HepG2 (cell line): Measurements from ENCODE around the gene TUT1. TPM values are rescaled to one million over a fixed set of nuclear protein-coding genes. Genes with fewer than 3 reads are reported as not detected.
A peak's percentile ranks its signal among the peaks of the same experiment; 100 is the strongest.

Source experiments
- ATF7 ChIP-seq, 2 experiments: fragments of 450-650 bp in 1 of 2; sonication (generic) in 1 of 2; formaldehyde crosslinking in 1 of 2; IDR thresholded peaks; 2 replicates each; pipeline versions ENCODE4 v1.4.0 to v1.6.1; 2016 to 2020; ENCODE audit warnings: antibody characterized with exemption in 1 of 2, mild to moderate bottlenecking in 1 of 2, missing genetic modification reagents in 1 of 2
- GATAD1 ChIP-seq: IDR thresholded peaks from 2 replicates; pipeline ENCODE4 v1.6.1; 2016; ENCODE audit warnings: missing genetic modification reagents, missing compliant biosample characterization
- KAT8 ChIP-seq: IDR thresholded peaks from 2 replicates; pipeline ENCODE4 v1.6.1; 2016; ENCODE audit warnings: missing genetic modification reagents, missing compliant biosample characterization
- KLF13 ChIP-seq: sonication (generic); formaldehyde crosslinking; IDR thresholded peaks from 2 replicates; pipeline ENCODE4 v1.4.0; 2020; ENCODE audit warnings: mild to moderate bottlenecking, missing genetic modification reagents
- MAX ChIP-seq: IDR thresholded peaks from 2 replicates; pipeline ENCODE4 v1.6.1; 2012; ENCODE audit warnings: inconsistent platforms
- NFATC3 ChIP-seq: sonication (generic); formaldehyde crosslinking; IDR thresholded peaks from 2 replicates; pipeline ENCODE4 v1.5.1; 2020; ENCODE audit warnings: mild to moderate bottlenecking, missing genetic modification reagents
- NR2F6 ChIP-seq, 2 experiments: IDR thresholded peaks; 2 replicates each; pipeline ENCODE4 v1.6.1; 2016; ENCODE audit warnings: antibody characterized with exemption in 1 of 2, mild to moderate bottlenecking in 1 of 2
- NR3C1 ChIP-seq: sonication (generic); formaldehyde crosslinking; IDR thresholded peaks from 2 replicates; pipeline ENCODE4 v1.4.0; 2020; ENCODE audit warnings: missing genetic modification reagents
- RFX5 ChIP-seq: IDR thresholded peaks from 2 replicates; pipeline ENCODE4 v1.6.1; 2011; ENCODE audit warnings: low read depth, low read length, improper control_type of control experiment
- TFE3 ChIP-seq: IDR thresholded peaks from 2 replicates; pipeline ENCODE4 v1.6.1; 2016
- ZBTB26 ChIP-seq: IDR thresholded peaks from 2 replicates; pipeline ENCODE4 v1.6.1; 2016; ENCODE audit warnings: missing compliant biosample characterization, missing genetic modification reagents, borderline replicate concordance
- ZNF296 ChIP-seq: sonication (generic); formaldehyde crosslinking; conservative IDR thresholded peaks from 2 replicates; pipeline ENCODE4 v1.5.0; 2020; ENCODE audit warnings: mild to moderate bottlenecking, missing genetic modification reagents
- ZNF3 ChIP-seq: IDR thresholded peaks from 2 replicates; pipeline ENCODE4 v1.7.0; 2017; ENCODE audit warnings: inconsistent platforms
- ZNF337 ChIP-seq: sonication (generic); formaldehyde crosslinking; IDR thresholded peaks from 2 replicates; pipeline ENCODE4 v1.5.1; 2020; ENCODE audit warnings: missing genetic modification reagents, low read depth, mild to moderate bottlenecking, borderline replicate concordance
- ZNF430 ChIP-seq: sonication (generic); formaldehyde crosslinking; IDR thresholded peaks from 2 replicates; pipeline ENCODE4 v1.9.0; 2021; ENCODE audit warnings: mild to moderate bottlenecking, missing genetic modification reagents
- ZNF556 ChIP-seq: sonication (generic); formaldehyde crosslinking; IDR thresholded peaks from 2 replicates; pipeline ENCODE4 v1.4.0; 2020; ENCODE audit warnings: mild to moderate bottlenecking, missing genetic modification reagents, borderline replicate concordance
- ZNF616 ChIP-seq: sonication (generic); formaldehyde crosslinking; IDR thresholded peaks from 2 replicates; pipeline ENCODE4 v1.5.0; 2020; ENCODE audit warnings: low read depth, mild to moderate bottlenecking, missing genetic modification reagents
- ZNF737 ChIP-seq: sonication (generic); formaldehyde crosslinking; IDR thresholded peaks from 2 replicates; pipeline ENCODE4 v1.5.0; 2020; ENCODE audit warnings: missing genetic modification reagents, mild to moderate bottlenecking, borderline replicate concordance
- polyA plus RNA-seq, 8 experiments: library from polyadenylated mRNA; depleted of rRNA in 3 of 8; stranded (reverse) in 7 of 8; unstranded in 1 of 8; fragments of >200 nt; fragmentation: Illumina TruSeq in 4 of 8; extraction: Trizol in 4 of 8; gene quantifications; 2 replicates each; pipeline versions ENCODE4 v1.2.1 to v1.2.3, GENCODE V29; 2011 to 2016; ENCODE audit warnings: low read depth in 4 of 8, missing spikeins in 1 of 8, mixed read lengths in 1 of 8; ENCODE audit not compliant: insufficient read depth in 1 of 8
- total RNA-seq, 5 experiments: library from RNA; depleted of rRNA; stranded (reverse); fragments of >200 nt; fragmentation: Illumina TruSeq; extraction: Trizol; gene quantifications; 2 replicates each; pipeline ENCODE4 v1.2.3, GENCODE V29; 2016; ENCODE audit warnings: low read depth in 1 of 5
- TF ChIP-seq, protein P1 (sequence below): sonication (generic); formaldehyde crosslinking; IDR thresholded peaks from 2 replicates; pipeline ENCODE4 v1.8.1; 2023; ENCODE audit warnings: mild to moderate bottlenecking, missing genetic modification reagents
- TF ChIP-seq, protein P2 (sequence below): sonication (generic); formaldehyde crosslinking; IDR thresholded peaks from 2 replicates; pipeline ENCODE4 v1.4.0; 2020; ENCODE audit warnings: missing genetic modification reagents

The TUT1 gene
- total and polyA plus RNA-seq, 2 of the 13 experiments (the other 11 are each of a cell fraction or from before 2014, with no cell fraction given), result 9.7 to 14.3 TPM

DNA sequence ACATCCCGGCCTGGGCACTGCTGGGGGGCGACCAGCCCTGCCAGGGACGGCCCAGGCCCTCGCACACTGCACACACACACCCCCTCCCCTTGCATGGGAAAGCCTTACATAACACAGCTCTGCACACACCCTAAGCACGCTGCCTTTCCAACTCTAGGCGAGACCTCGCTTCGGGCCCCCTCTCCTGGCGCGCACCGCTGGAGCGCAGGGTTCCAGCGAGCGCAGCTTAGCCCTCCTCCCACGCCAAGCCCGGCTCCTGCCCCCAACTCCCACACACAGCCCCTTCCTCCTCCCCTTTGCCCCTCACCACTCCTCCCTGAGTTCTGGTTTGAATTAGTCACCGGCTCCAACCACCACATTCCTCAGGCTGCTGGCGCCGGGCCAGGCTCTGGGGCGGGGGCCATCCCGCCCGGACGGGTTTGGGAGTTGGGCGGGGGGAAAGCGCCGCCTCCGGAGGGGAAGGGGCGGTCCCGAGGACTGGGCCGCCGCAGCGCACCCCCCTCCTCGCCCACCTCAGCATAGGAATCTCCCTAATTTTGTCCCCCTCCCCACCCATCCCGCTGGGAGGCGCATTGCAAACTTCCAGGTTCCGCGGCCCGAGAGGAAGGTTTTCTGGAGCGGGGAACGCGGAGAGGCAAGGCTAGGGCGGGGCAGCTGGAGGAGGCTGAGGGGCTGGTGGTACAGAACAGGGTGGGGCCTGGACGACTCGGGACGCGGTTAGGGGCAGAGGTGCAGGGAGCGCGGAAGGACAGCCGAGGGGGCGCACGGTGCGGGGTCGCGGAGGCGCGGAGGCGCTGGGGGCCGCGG, 45.7 kb downstream of the TUT1 start (continued):
- TF ChIP-seq ZNF556 (no peak), GATAD1 (CRISPR knock-in tag) (0 out of 2 replicates have a peak, but pooled peaks have one; percentile 20), ZBTB26 (CRISPR knock-in tag) (0 out of 2 replicates have a peak, but pooled peaks have one; percentile 36), KLF13 (no peak), ZNF616 (no peak), ATF7 (IDR thresholded peaks at IDR 0.05) (no peak), ATF7 (CRISPR knock-in tag; IDR thresholded peaks at IDR 0.05) (0 out of 2 replicates have a peak, but pooled peaks have one; percentile 27), ZNF337 (CRISPR knock-in tag) (peak; percentile 72; the same call in 1 of the 2 replicates), MAX (peak; percentile 74), ZNF296 (CRISPR knock-in tag) (peak; percentile 36; the same call in 1 of the 2 replicates), KAT8 (CRISPR knock-in tag) (peak; percentile 47; the same call in 1 of the 2 replicates), ZNF737 (0 out of 2 replicates have a peak, but pooled peaks have one; percentile 16), TFE3 (CRISPR knock-in tag) (peak; percentile 45), NFATC3 (CRISPR knock-in tag) (no peak; the same call in 1 of the 2 replicates), ZNF3 (CRISPR knock-in tag) (no peak), NR3C1 (CRISPR knock-in tag) (no peak), NR2F6 (IDR thresholded peaks at IDR 0.05) (no peak), NR2F6 (CRISPR knock-in tag; IDR thresholded peaks at IDR 0.05) (0 out of 2 replicates have a peak, but pooled peaks have one; percentile 12), RFX5 (no peak), ZNF430 (peak; percentile 65; the same call in 1 of the 2 replicates)
- TF ChIP-seq, protein P1, sequence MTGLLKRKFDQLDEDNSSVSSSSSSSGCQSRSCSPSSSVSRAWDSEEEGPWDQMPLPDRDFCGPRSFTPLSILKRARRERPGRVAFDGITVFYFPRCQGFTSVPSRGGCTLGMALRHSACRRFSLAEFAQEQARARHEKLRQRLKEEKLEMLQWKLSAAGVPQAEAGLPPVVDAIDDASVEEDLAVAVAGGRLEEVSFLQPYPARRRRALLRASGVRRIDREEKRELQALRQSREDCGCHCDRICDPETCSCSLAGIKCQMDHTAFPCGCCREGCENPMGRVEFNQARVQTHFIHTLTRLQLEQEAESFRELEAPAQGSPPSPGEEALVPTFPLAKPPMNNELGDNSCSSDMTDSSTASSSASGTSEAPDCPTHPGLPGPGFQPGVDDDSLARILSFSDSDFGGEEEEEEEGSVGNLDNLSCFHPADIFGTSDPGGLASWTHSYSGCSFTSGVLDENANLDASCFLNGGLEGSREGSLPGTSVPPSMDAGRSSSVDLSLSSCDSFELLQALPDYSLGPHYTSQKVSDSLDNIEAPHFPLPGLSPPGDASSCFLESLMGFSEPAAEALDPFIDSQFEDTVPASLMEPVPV (CRISPR knock-in tag), result peak; percentile 68
- TF ChIP-seq, protein P2, sequence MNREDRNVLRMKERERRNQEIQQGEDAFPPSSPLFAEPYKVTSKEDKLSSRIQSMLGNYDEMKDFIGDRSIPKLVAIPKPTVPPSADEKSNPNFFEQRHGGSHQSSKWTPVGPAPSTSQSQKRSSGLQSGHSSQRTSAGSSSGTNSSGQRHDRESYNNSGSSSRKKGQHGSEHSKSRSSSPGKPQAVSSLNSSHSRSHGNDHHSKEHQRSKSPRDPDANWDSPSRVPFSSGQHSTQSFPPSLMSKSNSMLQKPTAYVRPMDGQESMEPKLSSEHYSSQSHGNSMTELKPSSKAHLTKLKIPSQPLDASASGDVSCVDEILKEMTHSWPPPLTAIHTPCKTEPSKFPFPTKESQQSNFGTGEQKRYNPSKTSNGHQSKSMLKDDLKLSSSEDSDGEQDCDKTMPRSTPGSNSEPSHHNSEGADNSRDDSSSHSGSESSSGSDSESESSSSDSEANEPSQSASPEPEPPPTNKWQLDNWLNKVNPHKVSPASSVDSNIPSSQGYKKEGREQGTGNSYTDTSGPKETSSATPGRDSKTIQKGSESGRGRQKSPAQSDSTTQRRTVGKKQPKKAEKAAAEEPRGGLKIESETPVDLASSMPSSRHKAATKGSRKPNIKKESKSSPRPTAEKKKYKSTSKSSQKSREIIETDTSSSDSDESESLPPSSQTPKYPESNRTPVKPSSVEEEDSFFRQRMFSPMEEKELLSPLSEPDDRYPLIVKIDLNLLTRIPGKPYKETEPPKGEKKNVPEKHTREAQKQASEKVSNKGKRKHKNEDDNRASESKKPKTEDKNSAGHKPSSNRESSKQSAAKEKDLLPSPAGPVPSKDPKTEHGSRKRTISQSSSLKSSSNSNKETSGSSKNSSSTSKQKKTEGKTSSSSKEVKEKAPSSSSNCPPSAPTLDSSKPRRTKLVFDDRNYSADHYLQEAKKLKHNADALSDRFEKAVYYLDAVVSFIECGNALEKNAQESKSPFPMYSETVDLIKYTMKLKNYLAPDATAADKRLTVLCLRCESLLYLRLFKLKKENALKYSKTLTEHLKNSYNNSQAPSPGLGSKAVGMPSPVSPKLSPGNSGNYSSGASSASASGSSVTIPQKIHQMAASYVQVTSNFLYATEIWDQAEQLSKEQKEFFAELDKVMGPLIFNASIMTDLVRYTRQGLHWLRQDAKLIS, result no peak
